ENCODE results near the gene IRF5. TPM values are rescaled to one million over a fixed set of nuclear protein-coding genes. Genes with fewer than 3 reads are reported as not detected.

IRF5 gene
- polyA plus RNA-seq, 1 experiment, result 0.36 TPM

GRCh38 chr7:128906766-128907559, 30.8 kb upstream of the IRF5 start:
- H3K27me3 ChIP-seq (ENCODE audit: control insufficient read depth, insufficient read depth, low read length), result peaks cover 17% of the 10 kb centered on the region
- TF ChIP-seq CTCF (IDR thresholded peaks at IDR 0.05; ENCODE audit: insufficient read depth, low read depth, low read length), result no peak

GRCh38 chr7:128908750-128909624, 28.7 kb upstream of the IRF5 start:
- no peaks in the 10 kb centered on the region for H3K36me3 ChIP-seq (ENCODE audit: control insufficient read depth, insufficient read depth, low read length)
- DNase-seq (ENCODE audit: low read depth), result no peak
- ChIA-PET CTCF (interaction anchor here (1.9 kb wide), 1 partner anchor 183 kb away, joined by 11 read pairs; no protein-coding TSS in a partner anchor), POLR2A (no interaction called here)
- H3K4me3 ChIP-seq (ENCODE audit: low read depth, low read length), result no peak overlapping the region; the same call in 1 of the 2 replicates
- H3K27me3 ChIP-seq (ENCODE audit: control insufficient read depth, insufficient read depth, low read length), result peaks cover 19% of the 10 kb centered on the region
- TF ChIP-seq CTCF (IDR thresholded peaks at IDR 0.05; ENCODE audit: insufficient read depth, low read depth, low read length), result no peak

More at GRCh38 chr7:128906766-128907559, 30.8 kb upstream of the IRF5 start:
- Histone ChIP-seq H3K4me3 (ENCODE audit: low read depth, low read length) (no peak overlapping the region), H3K36me3 (ENCODE audit: control insufficient read depth, insufficient read depth, low read length) (no peaks in the 10 kb centered on the region)
- no peak for DNase-seq (ENCODE audit: low read depth)
- ChIA-PET POLR2A (no interaction called here), CTCF (interaction anchor here (0.6 to 1.5 kb wide), 2 partner anchors 36 to 185 kb away, joined by 3 to 4 read pairs; no protein-coding TSS in a partner anchor)

- DNase-seq (ENCODE audit: low read depth), result no peak
- ChIA-PET CTCF (interaction anchor here (1.0 to 1.9 kb wide), 3 partner anchors 10 to 182 kb away, joined by 4 to 11 read pairs (median 5); no protein-coding TSS in a partner anchor), POLR2A (no interaction called here)
- Histone ChIP-seq H3K4me3 (ENCODE audit: low read depth, low read length) (peak overlapping the region; percentile 39), H3K36me3 (ENCODE audit: control insufficient read depth, insufficient read depth, low read length) (no peaks in the 10 kb centered on the region), H3K27me3 (ENCODE audit: control insufficient read depth, insufficient read depth, low read length) (peaks cover 26% of the 10 kb centered on the region)
- no peak for TF ChIP-seq CTCF (IDR thresholded peaks at IDR 0.05; ENCODE audit: insufficient read depth, low read depth, low read length)
Observed at GRCh38 chr7:128909625-128910568, 27.8 kb upstream of the IRF5 start.

- Histone ChIP-seq H3K4me3 (ENCODE audit: low read depth, low read length) (peak within 1 kb of the TSS; percentile 39), H3K36me3 (ENCODE audit: control insufficient read depth, insufficient read depth, low read length) (no peaks in the 10 kb centered on the region), H3K27me3 (ENCODE audit: control insufficient read depth, insufficient read depth, low read length) (peaks cover 28% of the 10 kb centered on the region)
- no peak for DNase-seq (ENCODE audit: low read depth)
- ChIA-PET POLR2A (no interaction called here), CTCF (interaction anchor here (1.0 to 1.9 kb wide), 3 partner anchors 9 to 181 kb away, joined by 4 to 11 read pairs (median 5); no protein-coding TSS in a partner anchor)
- TF ChIP-seq CTCF (IDR thresholded peaks at IDR 0.05; ENCODE audit: insufficient read depth, low read depth, low read length), result no peak
Observed at GRCh38 chr7:128910569-128910945, 27.2 kb upstream of the IRF5 start, which contains the start of gene KCP. Gene KCP (minus strand): TSS chr7:128910709. CDS start chr7:128910676, 33 bp downstream.

All from BJ (cell line).